HCT116 (cell line): ENCODE measurements around the gene NTMT2. TPM values are rescaled to one million over a fixed set of nuclear protein-coding genes. Genes with fewer than 3 reads are reported as not detected.

Experiments
- ATAC-seq: fragments of 200-7000 bp; cut with Tn5 transposase; 2 replicates; pipeline ENCODE4 v1.9.1; 2020; ENCODE audit warnings: mild to moderate bottlenecking, moderate library complexity
- BruUV-seq: library from RNA; stranded (reverse); fragments of 400-500 nt; replicated peaks from 2 replicates; lab custom pipeline; 2021; lab: Mats Ljungman, UMichigan
- CTCF ChIA-PET: fragments of 300-600 bp; sonication (Branson Sonifier 250); formaldehyde crosslinking; loops from one replicate; lab custom pipeline; 2021; ENCODE audit warnings: antibody characterized with exemption; lab: Charles Lee
- POLR2A ChIA-PET: fragments of 300-600, 350-600 bp; sonication (Branson Sonifier 250); formaldehyde crosslinking; loops from one replicate; lab custom pipeline; 2021; ENCODE audit warnings: antibody characterized with exemption; lab: Charles Lee
- RAD21 ChIA-PET, 2 experiments: fragments of 300-600 bp; sonication (Branson Sonifier 250); formaldehyde crosslinking; loops; one replicate each; lab custom pipeline; 2023; ENCODE audit warnings: low total read pairs in 2 of 2; ENCODE audit not compliant: uncharacterized antibody in 2 of 2, unreplicated experiment in 2 of 2, low non-redundant PET in 1 of 2; lab: Charles Lee
- DNase-seq: peaks from one replicate; pipeline ENCODE4 v3.0.0-alpha.2; 2010; ENCODE audit warnings: low read depth, low spot score
- H2AFZ ChIP-seq: fragments of 200-600 bp; shearing (Covaris generic), sonication (generic); 2 replicates; pipeline ENCODE4 v1.6.1; 2017; ENCODE audit warnings: low read depth, mixed run types, mixed read lengths, antibody characterized with exemption, low read length; ENCODE audit not compliant: poor library complexity, severe bottlenecking
- H3K27ac ChIP-seq: 2 replicates; pipeline ENCODE4 v1.5.1; 2012; ENCODE audit warnings: low read depth, low read length
- H3K27me3 ChIP-seq: fragments of 200-600 bp; sonication (generic); 2 replicates; pipeline ENCODE4 v1.6.1; 2016; ENCODE audit warnings: mixed run types, low read length, mixed read lengths; ENCODE audit not compliant: insufficient read depth
- H3K36me3 ChIP-seq, 2 experiments: fragments of 200-500 bp in 1 of 2; fragments of 200-600 bp in 1 of 2; sonication (Bioruptor generic) in 1 of 2; sonication (generic) in 1 of 2; 2 replicates each; pipeline versions ENCODE4 v1.5.1 to v1.6.1; 2014 to 2016; ENCODE audit warnings: low read length in 2 of 2, inconsistent platforms in 1 of 2, mixed read lengths in 1 of 2, mixed run types in 1 of 2; ENCODE audit not compliant: insufficient read depth in 2 of 2, control insufficient read depth in 1 of 2
- H3K4me1 ChIP-seq, 2 experiments: fragments of 200-600 bp in 1 of 2; sonication (generic) in 1 of 2; 2 replicates each; pipeline versions ENCODE4 v1.5.1 to v1.6.1; 2012 to 2017; ENCODE audit warnings: low read length in 2 of 2, inconsistent platforms in 1 of 2, mild to moderate bottlenecking in 1 of 2, mixed read lengths in 1 of 2, mixed run types in 1 of 2, moderate library complexity in 1 of 2; ENCODE audit not compliant: insufficient read depth in 2 of 2, control insufficient read depth in 1 of 2
- H3K4me2 ChIP-seq: fragments of 200-600 bp; sonication (generic); 2 replicates; pipeline ENCODE4 v1.6.1; 2017; ENCODE audit warnings: mixed run types, low read length, mixed read lengths
- H3K4me3 ChIP-seq, 2 experiments: fragments of 200-600 bp in 1 of 2; sonication (generic) in 1 of 2; replicated peaks in 1 of 2; 2 replicates each; pipeline ENCODE4 v1.5.1; 2011 to 2016; ENCODE audit warnings: low read length in 2 of 2, control low read depth in 1 of 2, low read depth in 1 of 2, mild to moderate bottlenecking in 1 of 2, mixed read lengths in 1 of 2, mixed run types in 1 of 2
- H3K79me2 ChIP-seq: fragments of 200-600 bp; sonication (generic); 2 replicates; pipeline ENCODE4 v1.6.1; 2017; ENCODE audit warnings: mild to moderate bottlenecking, mixed run types, low read length, moderate library complexity, mixed read lengths; ENCODE audit not compliant: insufficient read depth
- H3K9ac ChIP-seq: fragments of 200-600 bp; sonication (generic); 2 replicates; pipeline ENCODE4 v1.6.1; 2016; ENCODE audit warnings: low read length, mixed read lengths
- H3K9me2 ChIP-seq: fragments of 200-600 bp; sonication (generic), shearing (Covaris generic); 2 replicates; pipeline ENCODE4 v1.6.1; 2017; ENCODE audit warnings: mixed run types, mild to moderate bottlenecking, moderate library complexity; ENCODE audit not compliant: insufficient read depth
- H3K9me3 ChIP-seq, 2 experiments: fragments of 200-500 bp in 1 of 2; fragments of 200-600 bp in 1 of 2; sonication (Bioruptor generic) in 1 of 2; sonication (generic) in 1 of 2; 2 replicates each; pipeline ENCODE4 v1.6.1; 2014 to 2017; ENCODE audit warnings: low read length in 2 of 2, mixed read lengths in 2 of 2, inconsistent platforms in 1 of 2, low read depth in 1 of 2, mild to moderate bottlenecking in 1 of 2, mixed run types in 1 of 2, moderate library complexity in 1 of 2; ENCODE audit not compliant: control insufficient read depth in 1 of 2, insufficient read depth in 1 of 2
- H4K20me1 ChIP-seq: fragments of 200-600 bp; sonication (generic), shearing (Covaris generic); 2 replicates; pipeline ENCODE4 v1.6.1; 2017; ENCODE audit warnings: mixed run types, mild to moderate bottlenecking, moderate library complexity; ENCODE audit not compliant: insufficient read depth
- CBX3 ChIP-seq: IDR thresholded peaks from 2 replicates; pipeline ENCODE4 v1.6.1; 2012; ENCODE audit warnings: low read depth
- CEBPB ChIP-seq: IDR thresholded peaks from 2 replicates; pipeline ENCODE4 v1.6.1; 2012; ENCODE audit warnings: low read depth
- CTCF ChIP-seq, 3 experiments: fragments of 200-600 bp in 1 of 3; sonication (generic) in 1 of 3; IDR thresholded peaks in 2 of 3; conservative IDR thresholded peaks in 1 of 3; 2 replicates each; pipeline ENCODE4 v1.5.1; 2012 to 2017; ENCODE audit warnings: low read depth in 2 of 3, low read length in 2 of 3, antibody characterized with exemption in 1 of 3, borderline replicate concordance in 1 of 3, control low read depth in 1 of 3, mild to moderate bottlenecking in 1 of 3, mixed read lengths in 1 of 3, mixed run types in 1 of 3, moderate library complexity in 1 of 3; ENCODE audit not compliant: insufficient read depth in 1 of 3
- ELF1 ChIP-seq: IDR thresholded peaks from 2 replicates; pipeline ENCODE4 v1.6.1; 2012; ENCODE audit warnings: low read depth, borderline replicate concordance
- MAX ChIP-seq: IDR thresholded peaks from 2 replicates; pipeline ENCODE4 v1.6.1; 2012
- POLR2A ChIP-seq: IDR thresholded peaks from 2 replicates; pipeline ENCODE4 v1.7.0; 2011; ENCODE audit warnings: borderline replicate concordance; ENCODE audit not compliant: insufficient read depth, insufficient read length; ENCODE audit errors: extremely low read depth
- POLR2AphosphoS5 ChIP-seq: IDR thresholded peaks from 2 replicates; pipeline ENCODE4 v1.6.1; 2011; ENCODE audit warnings: mild to moderate bottlenecking, low read depth, low read length, moderate library complexity
- RAD21 ChIP-seq: IDR thresholded peaks from 2 replicates; pipeline ENCODE4 v1.6.1; 2012; ENCODE audit warnings: low read depth, mild to moderate bottlenecking
- SIN3A ChIP-seq: IDR thresholded peaks from 2 replicates; pipeline ENCODE4 v1.6.1; 2012; ENCODE audit warnings: low read depth
- SP1 ChIP-seq: IDR thresholded peaks from 2 replicates; pipeline ENCODE4 v1.6.1; 2012; ENCODE audit warnings: low read depth
- ZBTB33 ChIP-seq: IDR thresholded peaks from 2 replicates; pipeline ENCODE4 v1.6.1; 2011; ENCODE audit warnings: mild to moderate bottlenecking, low read length, moderate library complexity; ENCODE audit not compliant: insufficient replicate concordance; ENCODE audit errors: extremely low read depth
- ZFX ChIP-seq: fragments of 450-650 bp; IDR thresholded peaks from 2 replicates; pipeline ENCODE4 v1.6.1; 2017
- intact Hi-C: fragments of 100-400 bp; cut with micrococcal nuclease; formaldehyde crosslinking; loops from 2 replicates; pipeline ENCODE4 v1.10.0; 2022
- total RNA-seq: library from RNA; stranded (reverse); gene quantifications from one replicate; pipeline ENCODE4 v1.2.1, GENCODE V29; 2021; ENCODE audit not compliant: unreplicated experiment

The NTMT2 gene
- total RNA-seq, 1 experiment from 2014 or later: not detected

GRCh38 chr1:170095976-170096748 lies 49.6 kb upstream of the NTMT2 start:
- no TSS peak for BruUV-seq
- Histone ChIP-seq H3K79me2 (no peaks in the 10 kb centered on the region), H3K27ac (no peak overlapping the region), H2AFZ (no peak overlapping the region), H3K36me3 (no peaks in the 10 kb centered on the region), H3K4me2 (no peak overlapping the region), H3K9me3 (no peaks in the 10 kb centered on the region), H3K4me3 (no peak overlapping the region), H3K9ac (no peak overlapping the region), H3K27me3 (no peaks in the 10 kb centered on the region), H3K4me1 (no peaks in the 10 kb centered on the region), H4K20me1 (no peaks in the 10 kb centered on the region), H3K9me2 (no peaks in the 10 kb centered on the region)
- POLR2A ChIA-PET: no interaction called here
- RAD21 ChIA-PET: interaction anchor here in 1 of 2 experiments (0.6 kb wide), 1 partner anchor 629 kb away, joined by 3 read pairs; no protein-coding TSS in a partner anchor
- intact Hi-C loops: no loop called here
- DNase-seq: no peak
- ATAC-seq: no peak
- TF ChIP-seq POLR2AphosphoS5 (no peak), MAX (no peak), ELF1 (no peak), ZFX (no peak), CTCF (IDR thresholded peaks at IDR 0.05 in 2 of 3, conservative IDR thresholded peaks at IDR 0.05 in 1 of 3; ENCODE audit: borderline replicate concordance in 1 of 3, insufficient read depth in 1 of 3, low read depth in 2 of 3, low read length in 2 of 3) (no peak), SIN3A (no peak), RAD21 (no peak), SP1 (no peak), POLR2A (no peak), CBX3 (no peak), ZBTB33 (no peak), CEBPB (no peak)
- CTCF ChIA-PET: no interaction called here
